Prostate gland (tissue), 2 donors: Measurements from ENCODE around the gene FKBP15.

Experiments
- POLR2A ChIP-seq: fragments of 450-650 bp; IDR thresholded peaks from one replicate; pipeline ENCODE4 v1.6.1; 2016; ENCODE audit warnings: antibody characterized with exemption, mild to moderate bottlenecking
- POLR2AphosphoS5 ChIP-seq: sonication (generic); formaldehyde crosslinking; IDR thresholded peaks from one replicate; pipeline ENCODE4 v1.6.1; 2017; ENCODE audit warnings: antibody characterized with exemption
- TF ChIP-seq, protein P1 (sequence below), 4 experiments: fragments of 200-600 bp in 2 of 4; fragments of 450-650 bp in 2 of 4; sonication (generic) in 2 of 4; IDR thresholded peaks; 1 replicate in 3 of 4; 2 replicates in 1 of 4; pipeline ENCODE4 v1.5.1; 2016 to 2019; ENCODE audit warnings: antibody characterized with exemption in 4 of 4, mild to moderate bottlenecking in 2 of 4, moderate library complexity in 2 of 4

DNA sequence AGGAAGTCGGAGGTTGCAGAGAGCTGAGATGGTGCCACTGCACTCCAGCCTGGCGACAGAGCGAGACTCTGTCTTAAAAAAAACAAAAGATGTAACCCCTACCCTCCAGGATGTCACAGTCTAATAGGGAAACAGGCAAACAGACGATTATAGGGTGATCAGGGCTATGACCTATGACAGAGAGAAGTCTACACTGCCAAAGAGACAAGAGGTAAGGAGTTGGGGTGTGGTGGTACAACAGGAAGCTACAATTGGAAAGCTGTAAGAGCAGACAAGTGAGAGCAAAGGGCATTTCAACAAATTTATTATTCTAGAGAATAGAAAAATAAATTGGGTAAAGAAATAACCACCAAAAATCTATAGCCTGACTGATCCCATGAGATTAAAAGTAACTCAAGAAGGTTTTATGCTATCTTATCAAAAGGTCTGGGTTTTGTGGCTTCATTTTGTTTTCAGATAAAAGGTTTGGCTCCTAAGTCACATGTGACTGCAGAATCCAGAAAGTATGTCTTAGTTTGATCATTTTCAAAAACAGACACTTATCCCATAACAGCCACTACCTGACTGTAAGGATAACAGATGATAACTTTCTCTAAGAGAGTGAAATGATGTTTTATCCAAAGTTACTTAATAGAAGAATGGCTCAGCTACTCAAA is 47.0 kb upstream of the FKBP15 start:
- TF ChIP-seq, protein P1, sequence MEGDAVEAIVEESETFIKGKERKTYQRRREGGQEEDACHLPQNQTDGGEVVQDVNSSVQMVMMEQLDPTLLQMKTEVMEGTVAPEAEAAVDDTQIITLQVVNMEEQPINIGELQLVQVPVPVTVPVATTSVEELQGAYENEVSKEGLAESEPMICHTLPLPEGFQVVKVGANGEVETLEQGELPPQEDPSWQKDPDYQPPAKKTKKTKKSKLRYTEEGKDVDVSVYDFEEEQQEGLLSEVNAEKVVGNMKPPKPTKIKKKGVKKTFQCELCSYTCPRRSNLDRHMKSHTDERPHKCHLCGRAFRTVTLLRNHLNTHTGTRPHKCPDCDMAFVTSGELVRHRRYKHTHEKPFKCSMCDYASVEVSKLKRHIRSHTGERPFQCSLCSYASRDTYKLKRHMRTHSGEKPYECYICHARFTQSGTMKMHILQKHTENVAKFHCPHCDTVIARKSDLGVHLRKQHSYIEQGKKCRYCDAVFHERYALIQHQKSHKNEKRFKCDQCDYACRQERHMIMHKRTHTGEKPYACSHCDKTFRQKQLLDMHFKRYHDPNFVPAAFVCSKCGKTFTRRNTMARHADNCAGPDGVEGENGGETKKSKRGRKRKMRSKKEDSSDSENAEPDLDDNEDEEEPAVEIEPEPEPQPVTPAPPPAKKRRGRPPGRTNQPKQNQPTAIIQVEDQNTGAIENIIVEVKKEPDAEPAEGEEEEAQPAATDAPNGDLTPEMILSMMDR (IDR thresholded peaks at IDR 0.05) = no peak
- TF ChIP-seq POLR2A (no peak), POLR2AphosphoS5 (no peak)
